Esophagus muscularis mucosa (tissue), 4 donors: ENCODE data around the gene TPSAB1. TPM values are rescaled to one million over a fixed set of nuclear protein-coding genes. Genes with fewer than 3 reads are reported as not detected.

Experiments
- DNase-seq: peaks from one replicate; pipeline ENCODE4 v3.0.0-alpha.2; 2017; ENCODE audit errors: extremely low spot score
- H3K27ac ChIP-seq, 4 donors: fragments of 200-600 bp; sonication (generic); replicated peaks in 1 of 4; 1 replicate in 3 of 4; 2 replicates in 1 of 4; pipeline ENCODE4 v1.5.1; 2016 to 2019; ENCODE audit warnings: mild to moderate bottlenecking in 1 of 4
- H3K27me3 ChIP-seq, 4 donors: fragments of 200-600 bp; sonication (generic); one replicate each; pipeline versions ENCODE4 v1.5.1 to v1.6.0; 2016 to 2019
- H3K36me3 ChIP-seq, 4 donors: fragments of 200-600 bp; sonication (generic); one replicate each; pipeline ENCODE4 v1.5.1; 2016 to 2019
- H3K4me1 ChIP-seq, 4 donors: fragments of 200-600 bp; sonication (generic); one replicate each; pipeline ENCODE4 v1.5.1; 2016 to 2019
- H3K4me3 ChIP-seq, 4 donors: fragments of 200-600 bp; sonication (generic); 1 replicate in 2 of 4; 2 replicates in 2 of 4; pipeline ENCODE4 v1.5.1; 2016 to 2019; ENCODE audit warnings: mild to moderate bottlenecking in 4 of 4, moderate library complexity in 1 of 4
- H3K9me3 ChIP-seq, 4 donors: fragments of 200-600 bp; sonication (generic); 1 replicate in 3 of 4; 2 replicates in 1 of 4; pipeline ENCODE4 v1.5.1; 2016 to 2019
- CTCF ChIP-seq, 3 experiments: fragments of 200-600 bp in 2 of 3; fragments of 450-650 bp in 1 of 3; sonication (generic) in 2 of 3; IDR thresholded peaks; one replicate each; pipeline ENCODE4 v1.5.1; 2017 to 2019; ENCODE audit warnings: antibody characterized with exemption in 3 of 3, mild to moderate bottlenecking in 2 of 3, moderate library complexity in 1 of 3
- EP300 ChIP-seq: sonication (generic); formaldehyde crosslinking; IDR thresholded peaks from one replicate; pipeline ENCODE4 v1.6.1; 2017; ENCODE audit warnings: antibody characterized with exemption
- POLR2A ChIP-seq: fragments of 450-650 bp; IDR thresholded peaks from one replicate; pipeline ENCODE4 v1.6.1; 2017; ENCODE audit warnings: antibody characterized with exemption, moderate library complexity, mild to moderate bottlenecking, low read depth
- POLR2AphosphoS5 ChIP-seq, 2 donors: sonication (generic); formaldehyde crosslinking; IDR thresholded peaks; one replicate each; pipeline ENCODE4 v1.6.1; 2017; ENCODE audit warnings: antibody characterized with exemption in 2 of 2
- WGBS: methylation state at CpG from one replicate; pipeline ENCODE4 v1.1.5; 2018; 5-methylcytosine and 5-hydroxymethylcytosine counted together
- intact Hi-C: fragments of 100-400 bp; cut with DNase I; formaldehyde crosslinking; loops from one replicate; pipeline ENCODE4 v1.15.1; 2023
- total RNA-seq, 4 donors: library from RNA; depleted of rRNA; stranded (reverse); fragments of >200 nt; gene quantifications; one replicate each; pipeline versions ENCODE4 v1.1.0 to v1.2.1, GENCODE V29; 2016

Gene TPSAB1
- total RNA-seq, 4 donors from 2014 or later = 15.6 to 237 (median 126) TPM

DNA sequence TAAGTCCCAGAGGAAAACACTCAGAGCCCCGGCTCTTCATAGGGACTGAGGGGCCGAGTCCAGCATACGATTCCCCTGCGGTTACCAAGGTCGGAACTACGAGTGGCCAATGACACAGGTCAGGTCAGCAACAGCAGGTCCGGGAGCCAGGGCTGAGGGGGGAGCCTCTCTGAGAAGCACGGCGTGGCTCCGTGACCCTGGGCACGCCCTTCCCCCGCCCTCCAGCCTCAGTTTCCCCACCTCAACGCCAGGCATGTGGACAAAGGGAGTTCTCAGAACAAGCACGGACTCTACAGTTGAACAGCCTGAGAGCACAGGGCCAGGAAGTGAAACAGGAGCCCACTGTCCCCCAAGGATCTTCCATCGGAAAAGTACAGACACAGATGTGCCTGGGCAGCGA, 41.0 kb downstream of the TPSAB1 start:
- H3K27ac ChIP-seq = no peak overlapping the region
- no peaks in the 10 kb centered on the region for H3K4me1 ChIP-seq
- 76% methylated on average over 16 of the region's 16 CpGs for WGBS
- H3K27me3 ChIP-seq = peaks cover 0 to 93% (median 5%) of the 10 kb centered on the region in 4 donors
- TF ChIP-seq CTCF (IDR thresholded peaks at IDR 0.05) (no peak), POLR2AphosphoS5 (IDR thresholded peaks at IDR 0.05) (no peak), EP300 (no peak), POLR2A (no peak)
- H3K36me3 ChIP-seq = no peaks in the 10 kb centered on the region
- no peaks in the 10 kb centered on the region for H3K9me3 ChIP-seq
- no peak overlapping the region for H3K4me3 ChIP-seq
- DNase-seq = no peak
- intact Hi-C loops = no loop called here

DNA sequence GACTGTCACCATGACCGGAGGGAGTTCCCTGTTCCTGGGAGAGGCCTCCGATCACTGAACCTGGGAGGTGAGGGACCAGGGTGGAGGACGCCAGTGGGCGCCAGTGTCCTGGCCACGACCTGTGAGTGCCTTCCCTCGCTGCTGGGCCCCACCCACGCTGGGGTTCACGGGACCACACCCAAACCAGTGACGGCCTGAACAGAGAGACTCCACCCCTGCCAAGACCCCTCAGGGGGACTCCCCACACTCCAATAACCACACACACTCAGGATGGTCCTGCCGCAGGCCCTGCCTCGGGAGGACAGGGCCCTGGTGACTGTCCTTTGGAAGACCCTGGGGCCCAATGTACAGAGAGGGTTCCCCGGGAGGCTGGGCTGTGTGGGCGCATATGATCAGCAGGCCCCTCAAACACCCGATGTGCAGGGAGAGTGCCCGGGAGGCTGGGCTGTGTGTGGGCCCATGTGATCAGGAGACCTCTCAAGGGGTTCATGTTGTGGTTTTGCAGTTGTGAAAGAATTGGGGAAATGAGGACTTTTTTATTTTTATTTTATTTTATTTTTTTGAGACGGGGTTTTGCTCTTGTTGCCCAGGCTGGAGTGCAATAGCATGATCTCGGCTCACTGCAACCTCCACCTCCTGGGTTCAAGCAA, 41.9 kb downstream of the TPSAB1 start:
- intact Hi-C loops = no loop called here

GRCh38 chr16:1283296-1283695, 42.8 kb downstream of the TPSAB1 start:
- 58% methylated on average over 14 of the region's 17 CpGs for WGBS
- Histone ChIP-seq H3K27ac (no peak overlapping the region), H3K27me3 (peaks cover 0 to 93% (median 7%) of the 10 kb centered on the region in 4 donors), H3K36me3 (no peaks in the 10 kb centered on the region), H3K4me3 (no peak overlapping the region), H3K4me1 (peaks cover 0 to 4% (median 0%) of the 10 kb centered on the region in 4 donors), H3K9me3 (no peaks in the 10 kb centered on the region)
- TF ChIP-seq EP300 (no peak), POLR2A (no peak), CTCF (IDR thresholded peaks at IDR 0.05) (no peak), POLR2AphosphoS5 (IDR thresholded peaks at IDR 0.05) (no peak)
- intact Hi-C loops = no loop called here
- DNase-seq = no peak

More for the DNA sequence above, 41.9 kb downstream of the TPSAB1 start:
- TF ChIP-seq POLR2A (no peak), CTCF (IDR thresholded peaks at IDR 0.05) (no peak), EP300 (no peak), POLR2AphosphoS5 (IDR thresholded peaks at IDR 0.05) (no peak)
- Histone ChIP-seq H3K27me3 (peaks cover 0 to 93% (median 5%) of the 10 kb centered on the region in 4 donors), H3K4me3 (no peak overlapping the region), H3K36me3 (no peaks in the 10 kb centered on the region), H3K4me1 (no peaks in the 10 kb centered on the region), H3K9me3 (no peaks in the 10 kb centered on the region), H3K27ac (no peak overlapping the region)
- WGBS = 73% methylated on average over 13 of the region's 17 CpGs
- no peak for DNase-seq

DNA sequence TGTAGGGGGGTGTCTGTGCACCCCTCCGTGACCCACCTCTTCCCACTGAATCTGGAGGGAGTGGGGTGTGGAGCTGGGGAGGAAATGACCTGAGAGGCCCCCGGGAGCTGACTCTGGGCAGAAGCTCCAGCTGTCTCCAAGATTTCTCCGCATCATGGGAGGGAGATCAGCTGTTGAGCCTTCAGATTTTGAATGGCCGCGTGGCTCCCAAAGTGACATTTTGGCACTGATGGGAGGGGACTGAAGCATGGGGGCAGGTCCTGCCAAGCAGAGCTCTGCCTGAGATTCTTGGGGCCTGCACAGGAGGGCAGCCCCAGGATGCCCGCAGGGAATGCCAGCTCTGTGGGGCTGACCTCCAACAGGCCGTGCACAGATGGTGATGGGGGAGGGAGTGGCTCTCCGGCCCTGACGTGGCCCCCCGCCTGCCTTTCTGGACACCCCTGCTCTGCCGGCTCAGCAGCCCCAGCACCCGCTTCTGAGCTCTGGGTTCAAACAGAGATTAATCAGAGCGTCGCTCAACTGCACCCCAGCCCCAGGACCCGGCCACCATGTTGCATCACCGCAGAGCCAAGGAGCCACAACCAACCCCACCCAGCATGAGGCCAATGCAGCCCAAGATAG, 43.6 kb downstream of the TPSAB1 start:
- 72% methylated on average over 16 of the region's 16 CpGs for WGBS
- peaks cover 0 to 7% (median 3%) of the 10 kb centered on the region in 4 donors for H3K4me1 ChIP-seq

More for the DNA sequence above, 43.6 kb downstream of the TPSAB1 start:
- Histone ChIP-seq H3K4me3 (no peak overlapping the region), H3K36me3 (no peaks in the 10 kb centered on the region), H3K27me3 (peaks cover 4 to 93% (median 15%) of the 10 kb centered on the region in 4 donors), H3K9me3 (no peaks in the 10 kb centered on the region), H3K27ac (no peak overlapping the region)
- DNase-seq = no peak
- TF ChIP-seq POLR2AphosphoS5 (IDR thresholded peaks at IDR 0.05) (no peak), CTCF (IDR thresholded peaks at IDR 0.05) (no peak), POLR2A (no peak), EP300 (no peak)
- intact Hi-C loops = no loop called here
